GM23338 (cell line): ENCODE results near the gene GALNT14. TPM values are rescaled to one million over a fixed set of nuclear protein-coding genes. Genes with fewer than 3 reads are reported as not detected.

Experiments used
- ATAC-seq: fragments of 200-7000 bp; cut with Tn5 transposase; 3 replicates; pipeline ENCODE4 v1.9.1; 2020
- DNase-seq: peaks from one replicate; pipeline ENCODE4 v3.0.0-alpha.2; 2015; ENCODE audit warnings: low spot score
- H2AFZ ChIP-seq: fragments of 200-600 bp; sonication (generic); 2 replicates; pipeline ENCODE4 v1.8.0; 2016; ENCODE audit warnings: antibody characterized with exemption, mild to moderate bottlenecking, moderate library complexity
- H3F3A ChIP-seq: fragments of 200-600 bp; sonication (generic); replicated peaks from 2 replicates; pipeline ENCODE4 v1.8.0; 2017; ENCODE audit warnings: antibody characterized with exemption, mixed run types, low read depth
- H3K27ac ChIP-seq: fragments of 200-600 bp; sonication (generic); 2 replicates; pipeline ENCODE4 v1.6.1; 2016; ENCODE audit warnings: low read depth
- H3K27me3 ChIP-seq: fragments of 200-600 bp; sonication (generic); 2 replicates; pipeline ENCODE4 v1.8.0; 2016; ENCODE audit warnings: mild to moderate bottlenecking, mixed run types, moderate library complexity; ENCODE audit not compliant: insufficient read depth
- H3K36me3 ChIP-seq: fragments of 200-600 bp; sonication (generic); 2 replicates; pipeline ENCODE4 v1.8.0; 2016; ENCODE audit warnings: mild to moderate bottlenecking; ENCODE audit not compliant: insufficient read depth
- H3K4me1 ChIP-seq: fragments of 200-600 bp; sonication (generic); 2 replicates; pipeline ENCODE4 v1.8.0; 2016; ENCODE audit warnings: mild to moderate bottlenecking, moderate library complexity; ENCODE audit not compliant: insufficient read depth
- H3K4me2 ChIP-seq: fragments of 200-600 bp; sonication (generic); 2 replicates; pipeline ENCODE4 v1.7.1; 2017; ENCODE audit warnings: mixed run types
- H3K4me3 ChIP-seq: fragments of 200-600 bp; sonication (generic); 2 replicates; pipeline ENCODE4 v1.6.1; 2016; ENCODE audit warnings: mixed run types
- H3K79me2 ChIP-seq: fragments of 200-600 bp; sonication (generic); replicated peaks from 2 replicates; pipeline ENCODE4 v1.8.0; 2017; ENCODE audit warnings: mild to moderate bottlenecking; ENCODE audit not compliant: insufficient read depth
- H3K9me2 ChIP-seq: fragments of 200-600 bp; sonication (generic); 2 replicates; pipeline ENCODE4 v1.8.0; 2017; ENCODE audit not compliant: insufficient read depth
- H4K20me1 ChIP-seq: fragments of 200-600 bp; sonication (generic); replicated peaks from 2 replicates; pipeline ENCODE4 v1.8.0; 2017; ENCODE audit warnings: mild to moderate bottlenecking; ENCODE audit not compliant: insufficient read depth
- H3K27ac Mint-ChIP-seq: 2 replicates; pipeline ENCODE4 v1.8.0; 2020; ENCODE audit warnings: inconsistent platforms, mild to moderate bottlenecking, moderate library complexity, mixed read lengths
- H3K27me3 Mint-ChIP-seq: 3 replicates; pipeline ENCODE4 v1.8.0; 2022; ENCODE audit warnings: low read depth, mild to moderate bottlenecking, moderate library complexity, mixed read lengths, inconsistent platforms; ENCODE audit not compliant: insufficient read depth, poor library complexity
- H3K36me3 Mint-ChIP-seq: 3 replicates; pipeline ENCODE4 v1.8.0; 2021; ENCODE audit warnings: low read depth, mild to moderate bottlenecking, inconsistent platforms, moderate library complexity, mixed read lengths
- H3K4me1 Mint-ChIP-seq: 3 replicates; pipeline ENCODE4 v1.8.0; 2020; ENCODE audit warnings: mild to moderate bottlenecking, inconsistent platforms, mixed read lengths
- H3K4me3 Mint-ChIP-seq: 3 replicates; pipeline ENCODE4 v1.8.0; 2021; ENCODE audit warnings: moderate library complexity, mild to moderate bottlenecking, inconsistent platforms, mixed read lengths
- H3K9me3 Mint-ChIP-seq: 3 replicates; pipeline ENCODE4 v1.8.0; 2020; ENCODE audit warnings: moderate library complexity, mild to moderate bottlenecking, inconsistent platforms, mixed read lengths
- CREB1 ChIP-seq: fragments of 250-450 bp; sonication (Bioruptor Pico); IDR thresholded peaks from 2 replicates; pipeline ENCODE4 v1.5.0; 2020; ENCODE audit warnings: low read depth, mild to moderate bottlenecking, moderate library complexity
- CTCF ChIP-seq, 2 experiments: fragments of 200-600 bp in 1 of 2; sonication (generic) in 1 of 2; conservative IDR thresholded peaks; 2 replicates each; pipeline versions ENCODE4 v1.5.1 to v1.6.1; 2016 to 2017; ENCODE audit warnings: antibody characterized with exemption in 2 of 2, low read depth in 2 of 2, mild to moderate bottlenecking in 2 of 2, moderate library complexity in 1 of 2
- ETS1 ChIP-seq: IDR thresholded peaks from 2 replicates; pipeline ENCODE4 v1.6.1; 2016; ENCODE audit warnings: antibody characterized with exemption
- EZH2 ChIP-seq: fragments of 200-600 bp; sonication (generic); IDR thresholded peaks from one replicate; pipeline ENCODE4 v1.8.0; 2017; ENCODE audit warnings: antibody characterized with exemption, mild to moderate bottlenecking, low read depth; ENCODE audit not compliant: unreplicated experiment
- EZH2phosphoT487 ChIP-seq: fragments of 200-600 bp; sonication (generic); IDR thresholded peaks from one replicate; pipeline ENCODE4 v1.8.1; 2018; ENCODE audit warnings: antibody characterized with exemption; ENCODE audit not compliant: unreplicated experiment
- JUNB ChIP-seq: IDR thresholded peaks from one replicate; pipeline ENCODE4 v1.6.1; 2016; ENCODE audit warnings: antibody characterized with exemption; ENCODE audit not compliant: unreplicated experiment
- ZNF114 ChIP-seq: fragments of 250-450 bp; sonication (Bioruptor Pico); IDR thresholded peaks from 2 replicates; pipeline ENCODE4 v1.5.0; 2020; ENCODE audit warnings: mild to moderate bottlenecking, moderate library complexity
- ZNF331 ChIP-seq: fragments of 250-450 bp; sonication (Bioruptor Pico); IDR thresholded peaks from 2 replicates; pipeline ENCODE4 v1.5.0; 2020; ENCODE audit warnings: low read depth, mild to moderate bottlenecking, moderate library complexity
- ZNF462 ChIP-seq: fragments of 250-450 bp; sonication (Bioruptor Pico); IDR thresholded peaks from 2 replicates; pipeline ENCODE4 v1.5.0; 2020; ENCODE audit warnings: mild to moderate bottlenecking, moderate library complexity
- polyA plus RNA-seq: library from polyadenylated mRNA; unstranded; fragments of >200 nt; fragmentation: Nextera tagmentation; extraction: Ambion mirVana; gene quantifications from 2 replicates; pipeline ENCODE4 v1.2.1, GENCODE V29; 2016
- total RNA-seq: library from RNA; depleted of rRNA; stranded (reverse); fragments of >200 nt; shearing (Covaris generic); gene quantifications from 2 replicates; pipeline ENCODE4 v1.2.3, GENCODE V29; 2014
- TF ChIP-seq, protein P1 (sequence below): IDR thresholded peaks from one replicate; pipeline ENCODE4 v1.6.1; 2018; ENCODE audit warnings: antibody characterized with exemption; ENCODE audit not compliant: unreplicated experiment

GALNT14 gene
- total and polyA plus RNA-seq, 2 experiments from 2014 or later = 5.4 to 7.7 TPM

DNA sequence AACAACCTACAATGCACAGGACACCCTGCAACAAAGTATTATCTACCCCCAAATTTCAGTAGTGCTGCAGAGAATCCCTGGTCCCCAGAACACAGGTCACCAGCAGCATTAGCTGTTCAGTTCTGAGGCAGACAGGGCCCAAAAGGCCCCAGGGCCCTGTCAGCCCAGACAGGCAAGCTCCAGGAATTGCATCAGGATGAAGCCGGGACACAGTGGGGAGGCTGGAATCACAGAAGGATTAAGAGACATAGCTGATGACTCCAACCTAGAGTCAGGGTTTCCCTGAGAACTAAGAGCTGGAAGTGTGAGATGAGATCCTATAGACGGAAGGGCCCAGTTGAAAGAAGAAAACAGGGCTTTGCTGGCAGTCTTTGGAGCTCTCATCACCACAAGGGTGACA is 148.1 kb downstream of the GALNT14 start:
- no peaks in the 10 kb centered on the region for H3F3A ChIP-seq

More for the DNA sequence above, 148.1 kb downstream of the GALNT14 start:
- ATAC-seq (peak; percentile 59), DNase-seq (no peak)
- peaks cover 16% of the 10 kb centered on the region for H3K4me1 Mint-ChIP-seq
- no peaks in the 10 kb centered on the region for H4K20me1 ChIP-seq
- H3K9me2 ChIP-seq = no peaks in the 10 kb centered on the region
- H3K27ac Mint-ChIP-seq = no peak overlapping the region
- no peaks in the 10 kb centered on the region; the same call in 1 of the 2 replicates for H3K36me3 ChIP-seq
- H3K36me3 Mint-ChIP-seq = no peaks in the 10 kb centered on the region
- no peak for TF ChIP-seq EZH2
- TF ChIP-seq CTCF (conservative IDR thresholded peaks at IDR 0.05; ENCODE audit: low read depth in 2 of 2) = no peak
- TF ChIP-seq JUNB = no peak
- TF ChIP-seq, protein P1, sequence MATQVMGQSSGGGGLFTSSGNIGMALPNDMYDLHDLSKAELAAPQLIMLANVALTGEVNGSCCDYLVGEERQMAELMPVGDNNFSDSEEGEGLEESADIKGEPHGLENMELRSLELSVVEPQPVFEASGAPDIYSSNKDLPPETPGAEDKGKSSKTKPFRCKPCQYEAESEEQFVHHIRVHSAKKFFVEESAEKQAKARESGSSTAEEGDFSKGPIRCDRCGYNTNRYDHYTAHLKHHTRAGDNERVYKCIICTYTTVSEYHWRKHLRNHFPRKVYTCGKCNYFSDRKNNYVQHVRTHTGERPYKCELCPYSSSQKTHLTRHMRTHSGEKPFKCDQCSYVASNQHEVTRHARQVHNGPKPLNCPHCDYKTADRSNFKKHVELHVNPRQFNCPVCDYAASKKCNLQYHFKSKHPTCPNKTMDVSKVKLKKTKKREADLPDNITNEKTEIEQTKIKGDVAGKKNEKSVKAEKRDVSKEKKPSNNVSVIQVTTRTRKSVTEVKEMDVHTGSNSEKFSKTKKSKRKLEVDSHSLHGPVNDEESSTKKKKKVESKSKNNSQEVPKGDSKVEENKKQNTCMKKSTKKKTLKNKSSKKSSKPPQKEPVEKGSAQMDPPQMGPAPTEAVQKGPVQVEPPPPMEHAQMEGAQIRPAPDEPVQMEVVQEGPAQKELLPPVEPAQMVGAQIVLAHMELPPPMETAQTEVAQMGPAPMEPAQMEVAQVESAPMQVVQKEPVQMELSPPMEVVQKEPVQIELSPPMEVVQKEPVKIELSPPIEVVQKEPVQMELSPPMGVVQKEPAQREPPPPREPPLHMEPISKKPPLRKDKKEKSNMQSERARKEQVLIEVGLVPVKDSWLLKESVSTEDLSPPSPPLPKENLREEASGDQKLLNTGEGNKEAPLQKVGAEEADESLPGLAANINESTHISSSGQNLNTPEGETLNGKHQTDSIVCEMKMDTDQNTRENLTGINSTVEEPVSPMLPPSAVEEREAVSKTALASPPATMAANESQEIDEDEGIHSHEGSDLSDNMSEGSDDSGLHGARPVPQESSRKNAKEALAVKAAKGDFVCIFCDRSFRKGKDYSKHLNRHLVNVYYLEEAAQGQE = no peak
- no peak for TF ChIP-seq CREB1 (CRISPR knock-in tag)
- TF ChIP-seq ZNF331 = no peak
- TF ChIP-seq EZH2phosphoT487 = no peak
- TF ChIP-seq ZNF114 (CRISPR knock-in tag) = no peak
- TF ChIP-seq ZNF462 (CRISPR knock-in tag) = no peak
- no peak for TF ChIP-seq ETS1
- H3K27me3 Mint-ChIP-seq = peaks cover 5% of the 10 kb centered on the region
- no peaks in the 10 kb centered on the region for H3K9me3 Mint-ChIP-seq
- H3K79me2 ChIP-seq = no peaks in the 10 kb centered on the region
- no peak overlapping the region for H3K4me3 Mint-ChIP-seq
- no peak overlapping the region for H3K4me2 ChIP-seq
- no peaks in the 10 kb centered on the region; the same call in 1 of the 2 replicates for H3K4me1 ChIP-seq
- no peaks in the 10 kb centered on the region for H3K27me3 ChIP-seq
- no peak overlapping the region for H3K27ac ChIP-seq
- no peak overlapping the region for H3K4me3 ChIP-seq
- no peak overlapping the region for H2AFZ ChIP-seq
